ENCODE measurements around the gene G0S2.
"Not testable (repeated sequence)": the region's sequence is repeated elsewhere in the genome, so short reads cannot be mapped to it uniquely, and the experiment has no call there.

The G0S2 gene

GRCh38 chr1:209688746-209689234 lies 13.6 kb downstream of the G0S2 start:
- Histone ChIP-seq H3K27ac (ENCODE audit: low read depth, low read length, severe bottlenecking) (no peak overlapping the region), H3K4me1 (ENCODE audit: control insufficient read depth, insufficient read depth, low read length, poor library complexity, severe bottlenecking) (no peaks in the 10 kb centered on the region), H3K9me3 (ENCODE audit: control insufficient read depth, low read length) (no peaks in the 10 kb centered on the region), H3K4me3 (ENCODE audit: extremely low read depth, insufficient read depth, low read length, poor library complexity, severe bottlenecking) (no peak overlapping the region), H3K36me3 (ENCODE audit: control insufficient read depth, insufficient read depth, low read length) (no peaks in the 10 kb centered on the region)
- 78% methylated on average over 1 of the region's 1 CpG; no CpG with 5 or more reads in 1 of the 2 experiments for WGBS, 2 experiments (ENCODE audit: insufficient coverage in 2 of 2)

- WGBS, 2 experiments (ENCODE audit: insufficient coverage in 2 of 2) = 73% methylated on average over 3 of the region's 4 CpGs; no CpG with 5 or more reads in 1 of the 2 experiments
These were observed 14.3 kb downstream of the G0S2 start for GRCh38 chr1:209689477-209689876.

GRCh38 chr1:209691237-209691636 lies 16.0 kb downstream of the G0S2 start:
- no CpG with 5 or more reads among the region's 3 CpGs for WGBS, 2 experiments (ENCODE audit: insufficient coverage in 2 of 2)
- no peaks in the 10 kb centered on the region for H3K36me3 ChIP-seq (ENCODE audit: control insufficient read depth, insufficient read depth, low read length)
- H3K4me1 ChIP-seq (ENCODE audit: control insufficient read depth, insufficient read depth, low read length, poor library complexity, severe bottlenecking) = no peaks in the 10 kb centered on the region
- H3K4me3 ChIP-seq (ENCODE audit: extremely low read depth, insufficient read depth, low read length, poor library complexity, severe bottlenecking) = no peak overlapping the region
- H3K27ac ChIP-seq (ENCODE audit: low read depth, low read length, severe bottlenecking) = no peak overlapping the region
- no peaks in the 10 kb centered on the region for H3K9me3 ChIP-seq (ENCODE audit: control insufficient read depth, low read length)

More at GRCh38 chr1:209689477-209689876, 14.3 kb downstream of the G0S2 start:
- Histone ChIP-seq H3K27ac (ENCODE audit: low read depth, low read length, severe bottlenecking) (no peak overlapping the region), H3K4me1 (ENCODE audit: control insufficient read depth, insufficient read depth, low read length, poor library complexity, severe bottlenecking) (no peaks in the 10 kb centered on the region), H3K36me3 (ENCODE audit: control insufficient read depth, insufficient read depth, low read length) (no peaks in the 10 kb centered on the region), H3K9me3 (ENCODE audit: control insufficient read depth, low read length) (no peaks in the 10 kb centered on the region), H3K4me3 (ENCODE audit: extremely low read depth, insufficient read depth, low read length, poor library complexity, severe bottlenecking) (no peak overlapping the region)

- no peaks in the 10 kb centered on the region for H3K36me3 ChIP-seq (ENCODE audit: control insufficient read depth, insufficient read depth, low read length)
- WGBS, 2 experiments (ENCODE audit: insufficient coverage in 2 of 2) = 71% methylated on average over 2 of the region's 4 CpGs; no CpG with 5 or more reads in 1 of the 2 experiments
- H3K9me3 ChIP-seq (ENCODE audit: control insufficient read depth, low read length) = no peaks in the 10 kb centered on the region
- no peak overlapping the region for H3K4me3 ChIP-seq (ENCODE audit: extremely low read depth, insufficient read depth, low read length, poor library complexity, severe bottlenecking)
- no peaks in the 10 kb centered on the region for H3K4me1 ChIP-seq (ENCODE audit: control insufficient read depth, insufficient read depth, low read length, poor library complexity, severe bottlenecking)
- no peak overlapping the region for H3K27ac ChIP-seq (ENCODE audit: low read depth, low read length, severe bottlenecking)
These were observed 17.1 kb downstream of the G0S2 start for GRCh38 chr1:209692296-209692695.

GRCh38 chr1:209692745-209693504 lies 17.7 kb downstream of the G0S2 start:
- H3K4me3 ChIP-seq (ENCODE audit: extremely low read depth, insufficient read depth, low read length, poor library complexity, severe bottlenecking) = no peak overlapping the region
- WGBS, 2 experiments (ENCODE audit: insufficient coverage in 2 of 2) = 8 to 10% methylated on average over 2 of the region's 3 CpGs
- H3K27ac ChIP-seq (ENCODE audit: low read depth, low read length, severe bottlenecking) = no peak overlapping the region

GRCh38 chr1:209696673-209697072 lies 21.5 kb downstream of the G0S2 start:
- Histone ChIP-seq H3K36me3 (ENCODE audit: control insufficient read depth, insufficient read depth, low read length) (no peaks in the 10 kb centered on the region), H3K4me3 (ENCODE audit: extremely low read depth, insufficient read depth, low read length, poor library complexity, severe bottlenecking) (no peak overlapping the region), H3K9me3 (ENCODE audit: control insufficient read depth, low read length) (no peaks in the 10 kb centered on the region), H3K4me1 (ENCODE audit: control insufficient read depth, insufficient read depth, low read length, poor library complexity, severe bottlenecking) (no peaks in the 10 kb centered on the region), H3K27ac (ENCODE audit: low read depth, low read length, severe bottlenecking) (no peak overlapping the region)

More at GRCh38 chr1:209692745-209693504, 17.7 kb downstream of the G0S2 start:
- no peaks in the 10 kb centered on the region for H3K36me3 ChIP-seq (ENCODE audit: control insufficient read depth, insufficient read depth, low read length)
- H3K9me3 ChIP-seq (ENCODE audit: control insufficient read depth, low read length) = no peaks in the 10 kb centered on the region
- no peaks in the 10 kb centered on the region for H3K4me1 ChIP-seq (ENCODE audit: control insufficient read depth, insufficient read depth, low read length, poor library complexity, severe bottlenecking)

- H3K4me1 ChIP-seq (ENCODE audit: control insufficient read depth, insufficient read depth, low read length, poor library complexity, severe bottlenecking) = no peaks in the 10 kb centered on the region
- H3K36me3 ChIP-seq (ENCODE audit: control insufficient read depth, insufficient read depth, low read length) = no peaks in the 10 kb centered on the region
- no peak overlapping the region for H3K4me3 ChIP-seq (ENCODE audit: extremely low read depth, insufficient read depth, low read length, poor library complexity, severe bottlenecking)
- 89 to 96% methylated on average over 1 to 2 of the region's 3 CpGs for WGBS, 2 experiments (ENCODE audit: insufficient coverage in 2 of 2)
- no peaks in the 10 kb centered on the region for H3K9me3 ChIP-seq (ENCODE audit: control insufficient read depth, low read length)
- no peak overlapping the region for H3K27ac ChIP-seq (ENCODE audit: low read depth, low read length, severe bottlenecking)
These were observed 21.9 kb downstream of the G0S2 start for GRCh38 chr1:209697126-209697525.

- H3K27ac ChIP-seq (ENCODE audit: low read depth, low read length, severe bottlenecking); H3K4me3 ChIP-seq (ENCODE audit: extremely low read depth, insufficient read depth, low read length, poor library complexity, severe bottlenecking); H3K36me3 ChIP-seq (ENCODE audit: control insufficient read depth, insufficient read depth, low read length); H3K4me1 ChIP-seq (ENCODE audit: control insufficient read depth, insufficient read depth, low read length, poor library complexity, severe bottlenecking); H3K9me3 ChIP-seq (ENCODE audit: control insufficient read depth, low read length): not testable (repeated sequence)
These were observed 25.5 kb downstream of the G0S2 start for GRCh38 chr1:209700686-209701085.

- Histone ChIP-seq H3K4me3 (ENCODE audit: extremely low read depth, insufficient read depth, low read length, poor library complexity, severe bottlenecking) (no peak overlapping the region), H3K27ac (ENCODE audit: low read depth, low read length, severe bottlenecking) (no peak overlapping the region), H3K9me3 (ENCODE audit: control insufficient read depth, low read length) (no peaks in the 10 kb centered on the region), H3K4me1 (ENCODE audit: control insufficient read depth, insufficient read depth, low read length, poor library complexity, severe bottlenecking) (no peaks in the 10 kb centered on the region), H3K36me3 (ENCODE audit: control insufficient read depth, insufficient read depth, low read length) (no peaks in the 10 kb centered on the region)
- WGBS, 2 experiments (ENCODE audit: insufficient coverage in 2 of 2) = no CpG with 5 or more reads among the region's 1 CpG
These were observed 27.6 kb downstream of the G0S2 start for GRCh38 chr1:209702832-209703231.

- Histone ChIP-seq H3K27ac (ENCODE audit: low read depth, low read length, severe bottlenecking) (no peak overlapping the region), H3K4me1 (ENCODE audit: control insufficient read depth, insufficient read depth, low read length, poor library complexity, severe bottlenecking) (no peaks in the 10 kb centered on the region), H3K9me3 (ENCODE audit: control insufficient read depth, low read length) (no peaks in the 10 kb centered on the region), H3K36me3 (ENCODE audit: control insufficient read depth, insufficient read depth, low read length) (no peaks in the 10 kb centered on the region), H3K4me3 (ENCODE audit: extremely low read depth, insufficient read depth, low read length, poor library complexity, severe bottlenecking) (no peak overlapping the region)
- WGBS, 2 experiments (ENCODE audit: insufficient coverage in 2 of 2) = 71% methylated on average over 2 of the region's 6 CpGs; no CpG with 5 or more reads in 1 of the 2 experiments
These were observed 28.8 kb downstream of the G0S2 start for GRCh38 chr1:209703834-209704504.

GRCh38 chr1:209704584-209704983 lies 29.4 kb downstream of the G0S2 start, which contains the start of gene HSD11B1:
HSD11B1 (plus strand) TSS chr1:209704846; CDS start chr1:209704943, 97 bp downstream.
- H3K9me3 ChIP-seq (ENCODE audit: control insufficient read depth, low read length) = no peaks in the 10 kb centered on the region
- WGBS, 2 experiments (ENCODE audit: insufficient coverage in 2 of 2) = 85 to 93% methylated on average over 5 of the region's 6 CpGs

More at GRCh38 chr1:209704584-209704983, 29.4 kb downstream of the G0S2 start, which contains the start of gene HSD11B1:
- Histone ChIP-seq H3K4me1 (ENCODE audit: control insufficient read depth, insufficient read depth, low read length, poor library complexity, severe bottlenecking) (no peaks in the 10 kb centered on the region), H3K36me3 (ENCODE audit: control insufficient read depth, insufficient read depth, low read length) (no peaks in the 10 kb centered on the region), H3K4me3 (ENCODE audit: extremely low read depth, insufficient read depth, low read length, poor library complexity, severe bottlenecking) (no peak within 1 kb of the TSS), H3K27ac (ENCODE audit: low read depth, low read length, severe bottlenecking) (no peak within 1 kb of the TSS)
